Liver (tissue), 3 donors: Measurements from ENCODE around the gene AHRR.

Source experiments
- EGR1 ChIP-seq, 2 donors: IDR thresholded peaks; 2 replicates each; pipeline ENCODE4 v1.6.1; 2016 to 2018; ENCODE audit warnings: antibody characterized with exemption in 2 of 2, low read depth in 2 of 2
- FOXA1 ChIP-seq: IDR thresholded peaks from 2 replicates; pipeline ENCODE4 v1.6.1; 2016; ENCODE audit warnings: antibody characterized with exemption
- GABPA ChIP-seq, 2 donors: IDR thresholded peaks in 1 of 2; conservative IDR thresholded peaks in 1 of 2; 2 replicates each; pipeline ENCODE4 v1.6.1; 2016; ENCODE audit warnings: antibody characterized with exemption in 2 of 2, mild to moderate bottlenecking in 1 of 2, moderate library complexity in 1 of 2
- HNF4G ChIP-seq: IDR thresholded peaks from 2 replicates; pipeline ENCODE4 v1.6.1; 2016; ENCODE audit warnings: antibody characterized with exemption
- NR2F2 ChIP-seq: IDR thresholded peaks from 2 replicates; pipeline ENCODE4 v1.6.1; 2016; ENCODE audit warnings: antibody characterized with exemption
- RXRA ChIP-seq, 2 donors: IDR thresholded peaks; 2 replicates each; pipeline ENCODE4 v1.6.1; 2017 to 2018; ENCODE audit warnings: antibody characterized with exemption in 2 of 2, mild to moderate bottlenecking in 1 of 2
- SP1 ChIP-seq: IDR thresholded peaks from 2 replicates; pipeline ENCODE4 v1.6.1; 2018; ENCODE audit warnings: antibody characterized with exemption, mild to moderate bottlenecking
- TAF1 ChIP-seq: conservative IDR thresholded peaks from 2 replicates; pipeline ENCODE4 v1.6.1; 2016; ENCODE audit warnings: antibody characterized with exemption, mild to moderate bottlenecking
- YY1 ChIP-seq: IDR thresholded peaks from 2 replicates; pipeline ENCODE4 v1.6.1; 2016; ENCODE audit warnings: antibody characterized with exemption, mild to moderate bottlenecking
- TF ChIP-seq, protein P1 (sequence below): fragments of 150-350 bp; IDR thresholded peaks from 2 replicates; pipeline ENCODE4 v1.5.1; 2017; ENCODE audit warnings: improper control_type of control experiment, low read depth, low read length; ENCODE audit not compliant: missing input control
- TF ChIP-seq, protein P2 (sequence below): IDR thresholded peaks from 2 replicates; pipeline ENCODE4 v1.6.1; 2016; ENCODE audit warnings: antibody characterized with exemption
- TF ChIP-seq, protein P3 (sequence below): IDR thresholded peaks from 2 replicates; pipeline ENCODE4 v1.6.1; 2016; ENCODE audit warnings: antibody characterized with exemption
- TF ChIP-seq, protein P4 (sequence below): IDR thresholded peaks from 2 replicates; pipeline ENCODE4 v1.6.1; 2016; ENCODE audit warnings: antibody characterized with exemption, mild to moderate bottlenecking
- TF ChIP-seq, protein P5 (sequence below): IDR thresholded peaks from 2 replicates; pipeline ENCODE4 v1.6.1; 2016; ENCODE audit warnings: antibody characterized with exemption
- donor health status: healthy.
- donor health status: healthy.

DNA sequence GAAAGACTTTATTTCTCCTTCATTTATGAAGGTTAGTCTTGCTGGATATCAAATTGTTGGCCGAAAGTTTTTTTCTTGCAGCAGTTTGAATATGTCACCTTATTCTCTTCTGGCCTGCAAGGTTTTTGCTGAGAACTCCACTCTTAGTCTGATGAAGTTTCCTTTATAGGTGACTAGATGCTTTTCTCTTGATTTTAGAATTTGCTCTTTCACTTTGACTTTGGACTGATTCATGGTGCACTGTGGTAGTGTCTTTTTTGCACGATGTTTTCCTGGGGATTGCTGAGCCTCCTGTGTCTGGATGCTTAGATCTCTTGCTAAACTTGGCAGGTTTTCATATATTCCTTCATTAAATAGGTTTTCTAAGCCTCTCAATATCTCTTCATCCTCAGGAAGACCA lies 12.4 kb downstream of the AHRR start:
- TF ChIP-seq, protein P1, sequence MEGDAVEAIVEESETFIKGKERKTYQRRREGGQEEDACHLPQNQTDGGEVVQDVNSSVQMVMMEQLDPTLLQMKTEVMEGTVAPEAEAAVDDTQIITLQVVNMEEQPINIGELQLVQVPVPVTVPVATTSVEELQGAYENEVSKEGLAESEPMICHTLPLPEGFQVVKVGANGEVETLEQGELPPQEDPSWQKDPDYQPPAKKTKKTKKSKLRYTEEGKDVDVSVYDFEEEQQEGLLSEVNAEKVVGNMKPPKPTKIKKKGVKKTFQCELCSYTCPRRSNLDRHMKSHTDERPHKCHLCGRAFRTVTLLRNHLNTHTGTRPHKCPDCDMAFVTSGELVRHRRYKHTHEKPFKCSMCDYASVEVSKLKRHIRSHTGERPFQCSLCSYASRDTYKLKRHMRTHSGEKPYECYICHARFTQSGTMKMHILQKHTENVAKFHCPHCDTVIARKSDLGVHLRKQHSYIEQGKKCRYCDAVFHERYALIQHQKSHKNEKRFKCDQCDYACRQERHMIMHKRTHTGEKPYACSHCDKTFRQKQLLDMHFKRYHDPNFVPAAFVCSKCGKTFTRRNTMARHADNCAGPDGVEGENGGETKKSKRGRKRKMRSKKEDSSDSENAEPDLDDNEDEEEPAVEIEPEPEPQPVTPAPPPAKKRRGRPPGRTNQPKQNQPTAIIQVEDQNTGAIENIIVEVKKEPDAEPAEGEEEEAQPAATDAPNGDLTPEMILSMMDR = no peak
- no peak for TF ChIP-seq RXRA (IDR thresholded peaks at IDR 0.05)
- TF ChIP-seq NR2F2 = no peak
- TF ChIP-seq, protein P2, sequence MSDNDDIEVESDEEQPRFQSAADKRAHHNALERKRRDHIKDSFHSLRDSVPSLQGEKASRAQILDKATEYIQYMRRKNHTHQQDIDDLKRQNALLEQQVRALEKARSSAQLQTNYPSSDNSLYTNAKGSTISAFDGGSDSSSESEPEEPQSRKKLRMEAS = no peak
- no peak for TF ChIP-seq GABPA (IDR thresholded peaks at IDR 0.05 in 1 of 2, conservative IDR thresholded peaks at IDR 0.05 in 1 of 2)
- no peak for TF ChIP-seq YY1
- TF ChIP-seq, protein P3, sequence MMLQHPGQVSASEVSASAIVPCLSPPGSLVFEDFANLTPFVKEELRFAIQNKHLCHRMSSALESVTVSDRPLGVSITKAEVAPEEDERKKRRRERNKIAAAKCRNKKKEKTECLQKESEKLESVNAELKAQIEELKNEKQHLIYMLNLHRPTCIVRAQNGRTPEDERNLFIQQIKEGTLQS = no peak
- no peak for TF ChIP-seq FOXA1
- no peak for TF ChIP-seq TAF1
- no peak for TF ChIP-seq HNF4G
- TF ChIP-seq, protein P4, sequence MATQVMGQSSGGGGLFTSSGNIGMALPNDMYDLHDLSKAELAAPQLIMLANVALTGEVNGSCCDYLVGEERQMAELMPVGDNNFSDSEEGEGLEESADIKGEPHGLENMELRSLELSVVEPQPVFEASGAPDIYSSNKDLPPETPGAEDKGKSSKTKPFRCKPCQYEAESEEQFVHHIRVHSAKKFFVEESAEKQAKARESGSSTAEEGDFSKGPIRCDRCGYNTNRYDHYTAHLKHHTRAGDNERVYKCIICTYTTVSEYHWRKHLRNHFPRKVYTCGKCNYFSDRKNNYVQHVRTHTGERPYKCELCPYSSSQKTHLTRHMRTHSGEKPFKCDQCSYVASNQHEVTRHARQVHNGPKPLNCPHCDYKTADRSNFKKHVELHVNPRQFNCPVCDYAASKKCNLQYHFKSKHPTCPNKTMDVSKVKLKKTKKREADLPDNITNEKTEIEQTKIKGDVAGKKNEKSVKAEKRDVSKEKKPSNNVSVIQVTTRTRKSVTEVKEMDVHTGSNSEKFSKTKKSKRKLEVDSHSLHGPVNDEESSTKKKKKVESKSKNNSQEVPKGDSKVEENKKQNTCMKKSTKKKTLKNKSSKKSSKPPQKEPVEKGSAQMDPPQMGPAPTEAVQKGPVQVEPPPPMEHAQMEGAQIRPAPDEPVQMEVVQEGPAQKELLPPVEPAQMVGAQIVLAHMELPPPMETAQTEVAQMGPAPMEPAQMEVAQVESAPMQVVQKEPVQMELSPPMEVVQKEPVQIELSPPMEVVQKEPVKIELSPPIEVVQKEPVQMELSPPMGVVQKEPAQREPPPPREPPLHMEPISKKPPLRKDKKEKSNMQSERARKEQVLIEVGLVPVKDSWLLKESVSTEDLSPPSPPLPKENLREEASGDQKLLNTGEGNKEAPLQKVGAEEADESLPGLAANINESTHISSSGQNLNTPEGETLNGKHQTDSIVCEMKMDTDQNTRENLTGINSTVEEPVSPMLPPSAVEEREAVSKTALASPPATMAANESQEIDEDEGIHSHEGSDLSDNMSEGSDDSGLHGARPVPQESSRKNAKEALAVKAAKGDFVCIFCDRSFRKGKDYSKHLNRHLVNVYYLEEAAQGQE = no peak
- no peak for TF ChIP-seq EGR1 (IDR thresholded peaks at IDR 0.05; ENCODE audit: low read depth in 2 of 2)
- TF ChIP-seq SP1 = no peak
- TF ChIP-seq, protein P5, sequence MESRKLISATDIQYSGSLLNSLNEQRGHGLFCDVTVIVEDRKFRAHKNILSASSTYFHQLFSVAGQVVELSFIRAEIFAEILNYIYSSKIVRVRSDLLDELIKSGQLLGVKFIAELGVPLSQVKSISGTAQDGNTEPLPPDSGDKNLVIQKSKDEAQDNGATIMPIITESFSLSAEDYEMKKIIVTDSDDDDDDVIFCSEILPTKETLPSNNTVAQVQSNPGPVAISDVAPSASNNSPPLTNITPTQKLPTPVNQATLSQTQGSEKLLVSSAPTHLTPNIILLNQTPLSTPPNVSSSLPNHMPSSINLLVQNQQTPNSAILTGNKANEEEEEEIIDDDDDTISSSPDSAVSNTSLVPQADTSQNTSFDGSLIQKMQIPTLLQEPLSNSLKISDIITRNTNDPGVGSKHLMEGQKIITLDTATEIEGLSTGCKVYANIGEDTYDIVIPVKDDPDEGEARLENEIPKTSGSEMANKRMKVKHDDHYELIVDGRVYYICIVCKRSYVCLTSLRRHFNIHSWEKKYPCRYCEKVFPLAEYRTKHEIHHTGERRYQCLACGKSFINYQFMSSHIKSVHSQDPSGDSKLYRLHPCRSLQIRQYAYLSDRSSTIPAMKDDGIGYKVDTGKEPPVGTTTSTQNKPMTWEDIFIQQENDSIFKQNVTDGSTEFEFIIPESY = no peak
